NB4 (cell line): ENCODE results near the gene TBXAS1.

Experiments used
- CTCF ChIP-seq: IDR thresholded peaks from one replicate; pipeline ENCODE4 v1.5.1; 2012; ENCODE audit warnings: low read depth, low read length
- MAX ChIP-seq: IDR thresholded peaks from 2 replicates; pipeline ENCODE4 v1.6.1; 2011; ENCODE audit warnings: low read depth, low read length
- POLR2A ChIP-seq: IDR thresholded peaks from 2 replicates; pipeline ENCODE4 v1.6.1; 2011; ENCODE audit warnings: mild to moderate bottlenecking; ENCODE audit not compliant: insufficient read length; ENCODE audit errors: extremely low read depth

GRCh38 chr7:139993592-139993991, 164.5 kb downstream of the TBXAS1 start:
- TF ChIP-seq CTCF (no peak), POLR2A (no peak), MAX (no peak)
